ENCODE measurements around the gene SLC24A1. TPM values are rescaled to one million over a fixed set of nuclear protein-coding genes. Genes with fewer than 3 reads are reported as not detected.

Gene SLC24A1
- total RNA-seq, 1 donor from 2014 or later, result 10.3 TPM

GRCh38 chr15:65690173-65690572, 68.4 kb downstream of the SLC24A1 start:
- no peak for DNase-seq (ENCODE audit: low spot score, unreplicated experiment)
- peaks cover 7% of the 10 kb centered on the region for H3K36me3 Mint-ChIP-seq (ENCODE audit: insufficient read depth)
- no peak overlapping the region for H3K27ac Mint-ChIP-seq
- H3K27me3 Mint-ChIP-seq, result no peaks in the 10 kb centered on the region
- TF ChIP-seq, protein P1, sequence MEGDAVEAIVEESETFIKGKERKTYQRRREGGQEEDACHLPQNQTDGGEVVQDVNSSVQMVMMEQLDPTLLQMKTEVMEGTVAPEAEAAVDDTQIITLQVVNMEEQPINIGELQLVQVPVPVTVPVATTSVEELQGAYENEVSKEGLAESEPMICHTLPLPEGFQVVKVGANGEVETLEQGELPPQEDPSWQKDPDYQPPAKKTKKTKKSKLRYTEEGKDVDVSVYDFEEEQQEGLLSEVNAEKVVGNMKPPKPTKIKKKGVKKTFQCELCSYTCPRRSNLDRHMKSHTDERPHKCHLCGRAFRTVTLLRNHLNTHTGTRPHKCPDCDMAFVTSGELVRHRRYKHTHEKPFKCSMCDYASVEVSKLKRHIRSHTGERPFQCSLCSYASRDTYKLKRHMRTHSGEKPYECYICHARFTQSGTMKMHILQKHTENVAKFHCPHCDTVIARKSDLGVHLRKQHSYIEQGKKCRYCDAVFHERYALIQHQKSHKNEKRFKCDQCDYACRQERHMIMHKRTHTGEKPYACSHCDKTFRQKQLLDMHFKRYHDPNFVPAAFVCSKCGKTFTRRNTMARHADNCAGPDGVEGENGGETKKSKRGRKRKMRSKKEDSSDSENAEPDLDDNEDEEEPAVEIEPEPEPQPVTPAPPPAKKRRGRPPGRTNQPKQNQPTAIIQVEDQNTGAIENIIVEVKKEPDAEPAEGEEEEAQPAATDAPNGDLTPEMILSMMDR (IDR thresholded peaks at IDR 0.05; ENCODE audit: unreplicated experiment), result no peak
- no peak overlapping the region for H3K4me3 Mint-ChIP-seq (ENCODE audit: low read depth)
- no peaks in the 10 kb centered on the region for H3K4me1 Mint-ChIP-seq (ENCODE audit: low read depth)
- no peaks in the 10 kb centered on the region for H3K9me3 Mint-ChIP-seq (ENCODE audit: low read depth)

- no peak for DNase-seq (ENCODE audit: low spot score, unreplicated experiment)
- Mint-ChIP-seq H3K27ac (no peak overlapping the region), H3K27me3 (no peaks in the 10 kb centered on the region), H3K4me3 (ENCODE audit: low read depth) (no peak overlapping the region), H3K4me1 (ENCODE audit: low read depth) (no peaks in the 10 kb centered on the region), H3K36me3 (ENCODE audit: insufficient read depth) (peaks cover 7% of the 10 kb centered on the region), H3K9me3 (ENCODE audit: low read depth) (no peaks in the 10 kb centered on the region)
- TF ChIP-seq, protein P1 (IDR thresholded peaks at IDR 0.05; ENCODE audit: unreplicated experiment), result no peak
Observed at GRCh38 chr15:65690778-65691177, 69.0 kb downstream of the SLC24A1 start.

- Mint-ChIP-seq H3K27me3 (no peaks in the 10 kb centered on the region), H3K9me3 (ENCODE audit: low read depth) (no peaks in the 10 kb centered on the region), H3K36me3 (ENCODE audit: insufficient read depth) (peaks cover 6% of the 10 kb centered on the region), H3K4me1 (ENCODE audit: low read depth) (no peaks in the 10 kb centered on the region), H3K4me3 (ENCODE audit: low read depth) (no peak overlapping the region), H3K27ac (no peak overlapping the region)
- TF ChIP-seq, protein P1 (IDR thresholded peaks at IDR 0.05; ENCODE audit: unreplicated experiment), result no peak
- no peak for DNase-seq (ENCODE audit: low spot score, unreplicated experiment)
Observed at GRCh38 chr15:65695081-65695480, 73.3 kb downstream of the SLC24A1 start.

Other genes with a start within 250 kb of the SLC24A1 start
- gene IGDCC3, start 243.9 kb upstream of the SLC24A1 start, total RNA-seq, result 125 and 138 TPM in 2 replicates
- 11.5 and 12.8 TPM in 2 replicates for gene IGDCC4, start 199.0 kb upstream of the SLC24A1 start, total RNA-seq
- gene DPP8, start 104.2 kb upstream of the SLC24A1 start, total RNA-seq, result 30.7 TPM in 2 replicates
- gene HACD3, start 91.5 kb upstream of the SLC24A1 start, total RNA-seq, result 152 and 156 TPM in 2 replicates
- 62.6 and 65.7 TPM in 2 replicates for gene INTS14, start 10.8 kb upstream of the SLC24A1 start, total RNA-seq
- gene DENND4A, start 170.4 kb downstream of the SLC24A1 start, total RNA-seq, result 17.5 and 17.9 TPM in 2 replicates
- 220 and 234 TPM in 2 replicates for gene RAB11A, start 247.6 kb downstream of the SLC24A1 start, total RNA-seq